Transverse colon (tissue), 4 donors: ENCODE measurements around the gene AOPEP. TPM values are rescaled to one million over a fixed set of nuclear protein-coding genes. Genes with fewer than 3 reads are reported as not detected.

Experiments used
- DNase-seq: peaks from one replicate; pipeline ENCODE4 v3.0.0-alpha.2; 2019
- H3K27ac ChIP-seq, 4 donors: fragments of 200-600 bp; sonication (generic); 2 replicates each; pipeline ENCODE4 v1.5.1; 2016 to 2018; ENCODE audit warnings: inconsistent platforms in 4 of 4
- H3K27me3 ChIP-seq: fragments of 200-600 bp; sonication (generic); 2 replicates; pipeline ENCODE4 v1.5.1; 2017; ENCODE audit warnings: inconsistent platforms
- H3K36me3 ChIP-seq, 4 donors: fragments of 200-600 bp; sonication (generic); 2 replicates each; pipeline ENCODE4 v1.5.1; 2017 to 2019; ENCODE audit warnings: inconsistent platforms in 4 of 4
- H3K4me1 ChIP-seq, 4 donors: fragments of 200-600 bp; sonication (generic); 2 replicates each; pipeline ENCODE4 v1.5.1; 2017 to 2020; ENCODE audit warnings: inconsistent platforms in 4 of 4
- H3K4me3 ChIP-seq, 4 donors: fragments of 200-600 bp; sonication (generic); 1 replicate in 1 of 4; 2 replicates in 3 of 4; pipeline versions ENCODE4 v1.5.1 to v1.6.1; 2017 to 2019; ENCODE audit warnings: inconsistent platforms in 4 of 4
- H3K9me3 ChIP-seq, 2 donors: fragments of 200-600 bp; sonication (generic); 2 replicates each; pipeline ENCODE4 v1.5.1; 2017 to 2019; ENCODE audit warnings: inconsistent platforms in 2 of 2
- EP300 ChIP-seq: sonication (generic); formaldehyde crosslinking; IDR thresholded peaks from one replicate; pipeline ENCODE4 v1.6.1; 2017; ENCODE audit warnings: antibody characterized with exemption, low read depth
- POLR2A ChIP-seq: fragments of 450-650 bp; IDR thresholded peaks from one replicate; pipeline ENCODE4 v1.6.1; 2016; ENCODE audit warnings: antibody characterized with exemption, mild to moderate bottlenecking, moderate library complexity
- POLR2AphosphoS5 ChIP-seq, 3 donors: sonication (generic); formaldehyde crosslinking; IDR thresholded peaks; one replicate each; pipeline ENCODE4 v1.6.1; 2016; ENCODE audit warnings: antibody characterized with exemption in 3 of 3
- WGBS, 2 donors: methylation state at CpG; one replicate each; pipeline ENCODE4 v1.1.5; 2018; ENCODE audit warnings: low coverage in 1 of 2; 5-methylcytosine and 5-hydroxymethylcytosine counted together
- in situ Hi-C, 4 donors: fragments of 200-750 bp; cut with MboI; loops; one replicate each; pipeline versions ENCODE4 v1.15.0 to v1.15.1; 2017; ENCODE audit warnings: low sequenced_read_pairs in 3 of 4, low pct_ligation_motif_present in 1 of 4, low pct_unique_long_range_greater_than_20kb in 1 of 4
- intact Hi-C: fragments of 100-400 bp; cut with DNase I; formaldehyde crosslinking; loops from one replicate; pipeline ENCODE4 v1.15.1; 2023; ENCODE audit warnings: low total_unique reads
- total RNA-seq, 4 donors: library from RNA; depleted of rRNA; stranded (reverse); fragments of >200 nt; gene quantifications; one replicate each; pipeline ENCODE4 v1.1.0, GENCODE V29; 2016
- TF ChIP-seq, protein P1 (sequence below), 5 experiments: fragments of 200-600 bp in 3 of 5; fragments of 450-650 bp in 2 of 5; sonication (generic) in 3 of 5; IDR thresholded peaks; 1 replicate in 2 of 5; 2 replicates in 3 of 5; pipeline ENCODE4 v1.5.1; 2016 to 2017; ENCODE audit warnings: antibody characterized with exemption in 5 of 5, inconsistent platforms in 3 of 5, mild to moderate bottlenecking in 2 of 5, moderate library complexity in 1 of 5

AOPEP gene
- total RNA-seq, 4 donors from 2014 or later: 53.0 to 129 (median 92.7) TPM

DNA sequence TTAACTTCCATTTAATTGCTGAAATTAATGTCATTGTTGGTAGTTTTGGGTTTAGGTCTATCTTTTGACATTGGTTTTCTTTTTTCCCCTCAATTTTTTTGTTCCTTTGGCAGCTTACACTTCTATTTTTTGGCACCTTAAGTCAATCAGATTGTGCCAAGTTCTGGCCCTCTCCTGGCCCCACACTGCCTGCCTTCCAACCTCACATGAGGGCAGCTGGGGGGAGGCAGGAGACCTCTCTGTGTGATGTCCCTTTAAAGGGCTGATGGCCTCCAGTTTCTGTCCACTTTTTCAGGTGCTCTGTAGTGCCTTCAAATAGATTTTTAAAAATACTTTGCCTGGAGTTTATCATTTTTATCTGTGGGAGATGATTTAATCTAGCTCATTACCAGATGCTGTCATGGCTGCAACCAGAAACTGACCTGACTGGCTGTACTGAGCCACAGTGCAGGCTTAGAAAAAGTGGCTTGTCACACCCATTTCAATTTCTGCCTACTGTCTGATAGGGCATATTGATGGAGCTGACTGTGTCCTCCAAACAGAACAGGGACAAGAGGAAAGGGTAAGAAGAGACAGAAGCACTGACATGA is 394.4 kb downstream of the AOPEP start:
- Histone ChIP-seq H3K36me3 (no peaks in the 10 kb centered on the region), H3K27me3 (no peaks in the 10 kb centered on the region), H3K4me3 (no peak overlapping the region), H3K9me3 (no peaks in the 10 kb centered on the region), H3K4me1 (peaks cover 4 to 10% (median 5%) of the 10 kb centered on the region in 4 donors), H3K27ac (peak overlapping the region in 1 of 4 donors; percentile 18)
- TF ChIP-seq POLR2A: no peak
- no peak for TF ChIP-seq EP300
- TF ChIP-seq POLR2AphosphoS5 (IDR thresholded peaks at IDR 0.05): no peak
- TF ChIP-seq, protein P1, sequence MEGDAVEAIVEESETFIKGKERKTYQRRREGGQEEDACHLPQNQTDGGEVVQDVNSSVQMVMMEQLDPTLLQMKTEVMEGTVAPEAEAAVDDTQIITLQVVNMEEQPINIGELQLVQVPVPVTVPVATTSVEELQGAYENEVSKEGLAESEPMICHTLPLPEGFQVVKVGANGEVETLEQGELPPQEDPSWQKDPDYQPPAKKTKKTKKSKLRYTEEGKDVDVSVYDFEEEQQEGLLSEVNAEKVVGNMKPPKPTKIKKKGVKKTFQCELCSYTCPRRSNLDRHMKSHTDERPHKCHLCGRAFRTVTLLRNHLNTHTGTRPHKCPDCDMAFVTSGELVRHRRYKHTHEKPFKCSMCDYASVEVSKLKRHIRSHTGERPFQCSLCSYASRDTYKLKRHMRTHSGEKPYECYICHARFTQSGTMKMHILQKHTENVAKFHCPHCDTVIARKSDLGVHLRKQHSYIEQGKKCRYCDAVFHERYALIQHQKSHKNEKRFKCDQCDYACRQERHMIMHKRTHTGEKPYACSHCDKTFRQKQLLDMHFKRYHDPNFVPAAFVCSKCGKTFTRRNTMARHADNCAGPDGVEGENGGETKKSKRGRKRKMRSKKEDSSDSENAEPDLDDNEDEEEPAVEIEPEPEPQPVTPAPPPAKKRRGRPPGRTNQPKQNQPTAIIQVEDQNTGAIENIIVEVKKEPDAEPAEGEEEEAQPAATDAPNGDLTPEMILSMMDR (IDR thresholded peaks at IDR 0.05): no peak
- intact Hi-C loops: no loop called here
- no peak for DNase-seq
- in situ Hi-C loops: loop anchor here (10.0 to 25.0 kb wide), 3 partner anchors 334 to 436 kb away; no protein-coding TSS in a partner anchor

DNA sequence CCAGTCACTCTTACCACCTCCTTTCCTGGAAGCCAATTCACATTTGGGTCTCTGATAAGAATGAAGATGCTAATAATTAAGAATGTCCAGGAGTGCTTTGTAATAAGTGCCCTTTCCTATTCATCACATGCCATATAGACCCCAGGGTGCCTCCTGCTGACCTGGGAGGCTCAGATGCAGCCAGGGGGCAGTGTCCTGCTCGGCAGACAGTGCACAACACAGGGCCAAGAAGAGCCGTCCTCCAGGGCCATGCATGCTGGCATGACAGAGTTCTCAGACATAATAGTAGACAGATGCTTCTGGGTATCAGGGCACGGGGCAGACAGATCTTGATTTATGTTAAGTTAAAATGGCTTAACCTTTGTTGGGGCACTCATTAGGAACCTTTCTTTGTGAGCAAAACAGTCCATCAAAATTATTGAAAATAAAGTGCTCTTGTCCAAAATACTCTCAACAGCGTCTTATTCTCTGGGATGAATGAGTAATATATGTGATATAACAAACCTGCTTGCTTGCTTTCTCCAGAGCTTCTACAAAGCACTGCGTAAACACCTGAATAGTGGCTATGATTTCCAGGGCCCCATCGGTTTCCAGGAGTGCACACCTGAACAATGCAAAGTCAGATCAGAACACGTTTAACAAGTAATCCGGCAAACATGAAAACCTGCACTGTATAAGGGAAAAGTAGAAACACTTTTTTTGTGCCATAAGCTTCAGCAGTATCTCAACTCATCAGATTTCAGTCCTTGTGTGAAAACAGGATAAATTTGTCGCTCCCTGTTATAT is 398.3 kb downstream of the AOPEP start:
- in situ Hi-C loops (loop anchor here (5.0 to 25.0 kb wide), 4 partner anchors 337 to 442 kb away; no protein-coding TSS in a partner anchor), intact Hi-C loops (loop anchor here (5.0 kb wide), 1 partner anchor 342 kb away; no protein-coding TSS in a partner anchor)
- H3K27me3 ChIP-seq: no peaks in the 10 kb centered on the region
- H3K4me1 ChIP-seq: peaks cover 0 to 7% (median 2%) of the 10 kb centered on the region in 4 donors
- H3K9me3 ChIP-seq: no peaks in the 10 kb centered on the region
- H3K36me3 ChIP-seq: no peaks in the 10 kb centered on the region
- 81 to 90% methylated on average over 4 to 9 of the region's 9 CpGs for WGBS, 2 donors
- H3K4me3 ChIP-seq: no peak overlapping the region
- TF ChIP-seq POLR2AphosphoS5 (IDR thresholded peaks at IDR 0.05): peak in 1 of 3 donors; percentile 25
- TF ChIP-seq EP300: no peak
- TF ChIP-seq POLR2A: no peak
- TF ChIP-seq, protein P1 (IDR thresholded peaks at IDR 0.05): peak in 1 of 5 experiments; percentile 14
- H3K27ac ChIP-seq: no peak overlapping the region
- no peak for DNase-seq

DNA sequence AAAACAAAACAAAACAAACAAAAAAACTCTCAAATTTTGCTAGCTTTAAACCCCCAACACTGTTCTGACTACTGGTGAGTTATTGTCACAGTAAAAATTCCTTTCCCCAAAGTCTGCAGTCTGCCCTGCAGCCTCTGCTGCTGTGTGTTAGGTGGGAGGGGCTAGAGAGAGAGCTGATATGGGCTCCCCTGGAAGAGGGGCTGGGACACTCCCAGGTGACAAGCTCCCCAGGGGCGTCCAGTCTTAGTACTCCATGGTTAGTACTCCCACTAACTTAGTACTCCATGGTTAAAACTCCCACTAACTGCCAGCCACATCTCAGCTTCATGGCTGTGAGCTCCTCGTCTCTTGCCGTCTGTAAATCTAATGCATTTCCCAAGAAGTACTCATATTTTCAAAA is 399.2 kb downstream of the AOPEP start:
- WGBS, 2 donors: 84 to 87% methylated on average over 2 to 3 of the region's 3 CpGs
- intact Hi-C loops (loop anchor here (5.0 kb wide), 1 partner anchor 343 kb away; no protein-coding TSS in a partner anchor), in situ Hi-C loops (loop anchor here (5.0 to 10.0 kb wide), 3 partner anchors 341 to 443 kb away; no protein-coding TSS in a partner anchor)
- H3K4me1 ChIP-seq: peaks cover 0 to 15% (median 5%) of the 10 kb centered on the region in 4 donors
- no peaks in the 10 kb centered on the region for H3K9me3 ChIP-seq
- no peak for DNase-seq
- H3K27ac ChIP-seq: no peak overlapping the region
- no peaks in the 10 kb centered on the region for H3K36me3 ChIP-seq
- TF ChIP-seq EP300 (no peak), POLR2A (no peak), POLR2AphosphoS5 (IDR thresholded peaks at IDR 0.05) (no peak)
- TF ChIP-seq, protein P1 (IDR thresholded peaks at IDR 0.05): no peak
- H3K4me3 ChIP-seq: no peak overlapping the region
- H3K27me3 ChIP-seq: no peaks in the 10 kb centered on the region

DNA sequence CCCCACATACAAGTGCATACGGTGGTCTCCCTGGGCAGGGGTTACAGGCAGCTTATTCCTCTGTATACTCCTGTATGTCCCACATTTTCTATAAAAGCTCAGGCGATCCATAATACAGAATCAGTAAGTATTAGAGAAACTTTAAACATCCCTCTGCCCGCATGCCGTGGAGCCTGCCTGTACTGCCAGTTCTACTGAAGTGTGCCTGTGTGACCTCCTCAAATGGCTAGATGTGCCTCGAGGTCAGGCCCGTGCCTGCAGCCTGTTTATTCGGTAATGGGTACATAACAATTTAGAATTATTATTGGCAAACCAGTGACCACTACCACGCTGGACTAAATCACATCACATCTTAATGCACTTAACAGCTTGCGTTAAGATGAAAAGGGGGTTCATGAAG is 400.2 kb downstream of the AOPEP start:
- in situ Hi-C loops: loop anchor here (5.0 to 10.0 kb wide), 3 partner anchors 342 to 444 kb away; no protein-coding TSS in a partner anchor
- no peak overlapping the region for H3K27ac ChIP-seq
- H3K4me1 ChIP-seq: peaks cover 0 to 25% (median 5%) of the 10 kb centered on the region in 4 donors

More for the DNA sequence above, 400.2 kb downstream of the AOPEP start:
- Histone ChIP-seq H3K4me3 (no peak overlapping the region), H3K27me3 (no peaks in the 10 kb centered on the region), H3K36me3 (no peaks in the 10 kb centered on the region), H3K9me3 (no peaks in the 10 kb centered on the region)
- intact Hi-C loops: loop anchor here (5.0 kb wide), 1 partner anchor 344 kb away; no protein-coding TSS in a partner anchor
- DNase-seq: no peak
- 82 to 88% methylated on average over 7 to 9 of the region's 9 CpGs for WGBS, 2 donors
- TF ChIP-seq, protein P1 (IDR thresholded peaks at IDR 0.05): no peak
- TF ChIP-seq POLR2AphosphoS5 (IDR thresholded peaks at IDR 0.05): peak in 1 of 3 donors; percentile 25
